Choroid plexus epithelial cell (primary cell): ENCODE data around the gene CD80.

ENCODE experiments used
- DNase-seq: peaks from one replicate; pipeline ENCODE4 v3.0.0-alpha.2; 2010; ENCODE audit warnings: low read depth
- H3K4me3 ChIP-seq: 2 replicates; pipeline ENCODE4 v1.5.1; 2011; ENCODE audit warnings: low read depth, mild to moderate bottlenecking, control low read depth, low read length, moderate library complexity
- TF ChIP-seq, protein P1 (sequence below): conservative IDR thresholded peaks from 2 replicates; pipeline ENCODE4 v1.5.1; 2011; ENCODE audit warnings: low read depth, mild to moderate bottlenecking, control low read depth, inconsistent platforms, low read length, moderate library complexity

CD80 gene, protein sequence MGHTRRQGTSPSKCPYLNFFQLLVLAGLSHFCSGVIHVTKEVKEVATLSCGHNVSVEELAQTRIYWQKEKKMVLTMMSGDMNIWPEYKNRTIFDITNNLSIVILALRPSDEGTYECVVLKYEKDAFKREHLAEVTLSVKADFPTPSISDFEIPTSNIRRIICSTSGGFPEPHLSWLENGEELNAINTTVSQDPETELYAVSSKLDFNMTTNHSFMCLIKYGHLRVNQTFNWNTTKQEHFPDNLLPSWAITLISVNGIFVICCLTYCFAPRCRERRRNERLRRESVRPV

DNA sequence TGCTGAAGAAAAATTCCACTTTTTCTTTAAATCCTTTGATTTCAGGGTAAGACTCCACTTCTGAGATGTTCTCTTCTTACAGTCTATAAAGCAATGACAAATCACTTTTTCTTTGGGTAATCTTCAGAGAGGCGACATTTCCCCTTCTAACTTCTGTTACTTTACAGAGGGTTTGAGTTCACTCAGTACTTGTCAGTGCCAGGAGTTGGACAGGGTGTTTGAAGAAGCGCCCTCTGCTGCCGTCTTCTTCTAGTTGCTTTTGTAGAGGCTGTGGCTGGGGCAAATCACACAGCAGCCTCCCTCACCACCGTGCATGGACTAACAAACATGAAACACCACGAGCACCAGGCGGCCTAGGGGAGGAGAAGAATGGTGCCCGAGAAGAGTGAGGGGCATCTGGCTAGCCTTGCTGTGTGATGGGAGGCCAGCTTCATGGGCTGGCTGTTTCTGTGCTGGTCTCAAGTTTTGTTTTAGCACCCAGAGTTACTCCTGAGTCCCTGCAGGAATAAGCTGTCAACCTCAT is at the start of gene CD80:
CD80 (minus strand) TSS at position 174 of the 523 bp plus-strand sequence. CDS start 1,886 bp downstream, outside the sequence.
- TF ChIP-seq, protein P1, sequence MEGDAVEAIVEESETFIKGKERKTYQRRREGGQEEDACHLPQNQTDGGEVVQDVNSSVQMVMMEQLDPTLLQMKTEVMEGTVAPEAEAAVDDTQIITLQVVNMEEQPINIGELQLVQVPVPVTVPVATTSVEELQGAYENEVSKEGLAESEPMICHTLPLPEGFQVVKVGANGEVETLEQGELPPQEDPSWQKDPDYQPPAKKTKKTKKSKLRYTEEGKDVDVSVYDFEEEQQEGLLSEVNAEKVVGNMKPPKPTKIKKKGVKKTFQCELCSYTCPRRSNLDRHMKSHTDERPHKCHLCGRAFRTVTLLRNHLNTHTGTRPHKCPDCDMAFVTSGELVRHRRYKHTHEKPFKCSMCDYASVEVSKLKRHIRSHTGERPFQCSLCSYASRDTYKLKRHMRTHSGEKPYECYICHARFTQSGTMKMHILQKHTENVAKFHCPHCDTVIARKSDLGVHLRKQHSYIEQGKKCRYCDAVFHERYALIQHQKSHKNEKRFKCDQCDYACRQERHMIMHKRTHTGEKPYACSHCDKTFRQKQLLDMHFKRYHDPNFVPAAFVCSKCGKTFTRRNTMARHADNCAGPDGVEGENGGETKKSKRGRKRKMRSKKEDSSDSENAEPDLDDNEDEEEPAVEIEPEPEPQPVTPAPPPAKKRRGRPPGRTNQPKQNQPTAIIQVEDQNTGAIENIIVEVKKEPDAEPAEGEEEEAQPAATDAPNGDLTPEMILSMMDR, result peak; percentile 69
- no peak within 1 kb of the TSS for H3K4me3 ChIP-seq
- DNase-seq, result peak; percentile 74

DNA sequence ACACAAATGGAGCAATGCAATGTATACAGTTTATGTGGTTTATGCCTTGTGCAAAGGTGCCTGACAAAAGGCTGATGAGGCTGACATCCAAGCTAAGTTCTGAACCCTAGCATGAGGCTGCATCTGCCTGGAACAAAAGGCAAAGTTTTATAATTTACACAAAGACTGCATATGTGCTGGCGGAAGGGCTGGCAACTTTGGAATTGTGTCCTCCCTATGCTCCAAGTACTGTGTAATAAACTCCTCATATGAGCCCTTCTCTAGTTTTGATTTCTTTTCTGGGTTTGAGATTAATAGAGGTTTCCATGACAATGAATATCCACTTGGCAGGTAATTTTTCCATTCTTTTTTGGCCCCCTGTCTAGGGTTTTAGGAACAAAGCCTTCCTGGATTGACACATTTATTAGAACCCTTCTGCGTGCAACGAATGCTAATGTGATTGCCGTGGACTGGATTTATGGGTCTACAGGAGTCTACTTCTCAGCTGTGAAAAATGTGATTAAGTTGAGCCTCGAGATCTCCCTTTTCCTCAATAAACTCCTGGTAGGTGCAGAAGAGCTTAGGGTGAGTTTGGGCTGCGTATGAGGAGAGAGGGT is 49.1 kb upstream of the CD80 start:
- no peak overlapping the region for H3K4me3 ChIP-seq
- DNase-seq, result no peak
- TF ChIP-seq, protein P1, result no peak

DNA sequence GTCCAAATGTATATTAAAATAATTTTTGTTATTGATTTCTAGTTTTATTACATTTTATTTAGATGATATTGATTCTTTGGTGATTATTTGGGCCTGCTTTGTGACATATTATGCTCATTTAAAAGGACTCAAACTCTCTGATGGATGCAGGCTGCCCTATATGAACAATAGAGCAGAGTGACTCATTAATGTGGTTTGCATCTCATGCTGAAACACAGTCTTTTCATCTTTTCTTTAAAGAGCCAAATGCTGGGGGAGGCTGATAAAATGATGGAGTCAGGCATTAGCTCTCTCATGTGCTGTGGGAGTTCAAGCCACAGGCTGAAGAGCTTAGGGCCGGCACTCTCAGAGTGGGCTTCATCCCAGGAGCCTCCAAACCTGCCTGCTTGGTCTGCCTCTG is 45.5 kb upstream of the CD80 start:
- TF ChIP-seq, protein P1, result no peak
- DNase-seq, result peak; percentile 50
- H3K4me3 ChIP-seq, result no peak overlapping the region

DNA sequence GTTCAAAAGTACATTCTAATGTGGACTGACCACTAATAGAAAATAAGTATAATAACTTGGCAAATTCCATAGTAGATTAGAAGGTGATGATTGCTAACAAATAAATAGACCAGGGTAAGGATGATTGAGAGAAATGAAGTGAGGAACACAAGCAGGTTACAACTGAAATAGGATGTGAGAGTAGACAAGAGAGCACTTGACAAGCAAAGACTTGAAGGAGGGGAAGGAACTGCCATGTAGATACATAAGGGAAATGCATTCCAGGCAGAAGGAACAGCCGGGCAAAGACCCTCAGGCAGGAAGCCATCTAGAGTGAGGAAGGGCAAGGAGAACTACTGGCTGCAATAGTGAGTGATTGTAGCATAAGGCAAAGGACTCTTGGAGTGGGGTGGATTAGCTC is 43.3 kb upstream of the CD80 start:
- no peak overlapping the region for H3K4me3 ChIP-seq
- TF ChIP-seq, protein P1, result no peak
- no peak for DNase-seq

DNA sequence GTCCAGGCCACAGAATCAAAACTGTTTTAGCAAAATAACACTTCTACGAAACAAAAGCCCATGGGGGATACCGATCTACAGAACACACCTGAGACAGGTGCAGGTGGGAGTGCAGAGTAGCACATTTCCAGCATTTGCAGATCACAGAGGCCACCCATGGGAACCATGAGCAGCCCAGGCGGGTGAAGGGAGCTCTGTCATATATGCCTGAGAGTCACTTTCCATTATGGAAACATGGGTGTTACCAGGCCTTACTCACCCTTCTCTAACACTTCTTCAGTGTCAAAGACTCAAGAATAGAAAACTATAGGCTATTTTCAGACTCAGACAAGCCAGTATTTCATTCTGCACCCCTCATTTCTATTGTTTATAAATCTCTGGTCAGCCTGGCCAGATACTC is 41.7 kb upstream of the CD80 start:
- no peak overlapping the region for H3K4me3 ChIP-seq
- TF ChIP-seq, protein P1, result no peak
- no peak for DNase-seq

DNA sequence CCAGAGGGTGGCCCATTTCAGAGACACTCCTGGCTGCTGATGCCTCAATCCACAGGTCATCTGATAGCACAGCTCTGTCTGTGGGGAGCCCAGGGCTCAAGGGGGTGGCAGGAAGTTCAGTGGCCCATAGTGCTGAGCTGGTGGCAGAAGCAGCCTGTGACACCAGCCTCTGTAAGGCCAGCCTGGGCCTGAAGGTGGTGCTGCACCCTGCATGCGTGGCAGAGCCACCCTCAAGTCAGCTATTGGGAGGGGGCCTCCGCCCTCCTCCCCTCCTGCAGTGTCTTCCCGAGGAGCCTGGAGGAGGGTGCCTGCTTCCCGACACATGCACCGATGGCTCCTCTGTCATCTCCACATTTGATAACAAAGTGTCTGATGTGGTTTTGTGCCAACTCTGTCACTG is 41.3 kb upstream of the CD80 start:
- TF ChIP-seq, protein P1, result peak; percentile 46
- no peak overlapping the region for H3K4me3 ChIP-seq
- no peak for DNase-seq
